Measurements from ENCODE around the gene LRP1-AS. TPM values are rescaled to one million over a fixed set of nuclear protein-coding genes. Genes with fewer than 3 reads are reported as not detected.

LRP1-AS gene
- total RNA-seq, 1 experiment from 2014 or later = not detected

DNA sequence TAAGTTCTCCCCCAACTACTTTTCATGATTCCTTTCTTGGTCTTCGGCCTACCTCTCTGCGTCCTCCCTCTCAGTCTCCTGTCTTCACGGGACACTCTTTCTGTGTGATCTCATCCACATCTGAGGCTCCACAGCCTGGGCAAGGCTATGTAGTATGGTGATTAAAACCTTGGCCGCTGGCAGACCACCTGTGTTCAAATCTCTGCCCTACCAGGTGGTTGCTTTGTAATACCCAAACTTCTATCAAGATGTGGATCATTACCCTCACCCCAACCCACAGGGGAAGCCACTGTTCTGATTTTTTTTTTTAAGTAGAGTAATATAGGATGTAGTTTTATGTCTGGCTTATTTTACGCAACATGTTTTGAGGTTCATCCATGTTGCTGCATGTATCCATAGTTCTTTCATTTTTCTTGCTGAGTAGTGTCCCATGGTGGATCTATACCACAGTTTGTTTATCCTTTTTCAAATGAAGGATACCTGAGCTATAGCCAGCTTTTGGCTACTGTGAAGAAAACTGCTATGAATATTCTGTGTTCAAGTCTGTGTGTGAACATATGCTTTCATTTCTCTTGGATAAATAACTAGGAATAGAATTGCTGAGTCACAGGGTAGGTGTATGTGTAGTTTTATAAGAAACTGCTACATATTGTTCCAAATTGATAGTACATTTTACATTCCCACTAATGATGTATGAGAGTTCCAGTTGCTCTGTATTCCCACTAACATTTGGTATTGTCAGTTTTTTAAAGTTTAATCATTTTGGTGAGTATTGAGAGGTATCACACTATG, 27.9 kb downstream of the LRP1-AS start:
- no peaks in the 10 kb centered on the region for H3K36me3 Mint-ChIP-seq (ENCODE audit: insufficient read depth, unreplicated experiment)
- ChIA-PET CTCF (interaction anchor here (0.7 to 19.4 kb wide), 7 partner anchors 7 to 125 kb away, joined by 3 to 530 read pairs (median 9); partner anchors contain the start of gene STAT6), POLR2A (no interaction called here)
- no peak for TF ChIP-seq CTCF (IDR thresholded peaks at IDR 0.05; ENCODE audit: unreplicated experiment)
- H3K9me3 Mint-ChIP-seq (ENCODE audit: unreplicated experiment) = no peaks in the 10 kb centered on the region
- H3K4me3 Mint-ChIP-seq (ENCODE audit: unreplicated experiment) = no peak overlapping the region
- H3K27ac Mint-ChIP-seq (ENCODE audit: low read depth, unreplicated experiment) = peak overlapping the region; percentile 3
- H3K4me1 Mint-ChIP-seq (ENCODE audit: insufficient read depth, unreplicated experiment) = peaks cover 18% of the 10 kb centered on the region
- no peaks in the 10 kb centered on the region for H3K27me3 Mint-ChIP-seq (ENCODE audit: insufficient read depth, unreplicated experiment)
- intact Hi-C loops (cut with micrococcal nuclease) = no loop called here
- no TSS peak for BruUV-seq (replicated peaks)
- no peak for DNase-seq (ENCODE audit: unreplicated experiment)

DNA sequence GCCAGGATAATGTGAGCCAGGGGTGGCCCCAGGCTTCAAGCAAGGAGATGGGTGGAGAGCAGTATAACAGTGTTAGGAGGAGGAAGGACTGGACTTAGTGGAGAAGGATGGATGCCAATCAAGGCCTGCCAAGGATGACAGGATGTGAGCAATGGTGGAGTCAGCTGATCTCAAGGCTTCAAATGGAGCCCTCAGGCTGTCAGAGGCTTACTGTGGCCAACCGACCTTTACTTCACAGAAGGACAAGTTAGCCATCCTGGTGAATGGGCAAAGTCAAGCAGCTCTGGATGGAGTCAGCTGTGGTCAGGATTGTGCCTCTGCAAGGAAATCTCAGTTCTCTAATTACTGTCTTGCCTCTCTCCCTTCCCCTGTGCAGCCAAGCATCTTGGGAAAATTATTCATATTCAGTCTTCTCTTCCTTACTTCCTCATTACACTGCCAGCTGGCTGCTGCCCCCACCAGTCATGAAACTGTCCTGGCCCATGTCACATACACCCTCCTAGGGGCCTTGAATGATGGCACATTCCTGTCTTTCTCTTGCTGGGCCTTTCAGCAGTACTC, 28.6 kb downstream of the LRP1-AS start:
- intact Hi-C loops (cut with micrococcal nuclease) = no loop called here
- ChIA-PET POLR2A (interaction anchor here (1.3 kb wide), 1 partner anchor 57 kb away, joined by 7 read pairs; no protein-coding TSS in a partner anchor), CTCF (interaction anchor here (1.0 to 19.4 kb wide), 4 partner anchors 8 to 124 kb away, joined by 3 to 530 read pairs (median 7); no protein-coding TSS in a partner anchor)
- BruUV-seq (replicated peaks) = no TSS peak
- Mint-ChIP-seq H3K36me3 (ENCODE audit: insufficient read depth, unreplicated experiment) (no peaks in the 10 kb centered on the region), H3K4me1 (ENCODE audit: insufficient read depth, unreplicated experiment) (peaks cover 18% of the 10 kb centered on the region), H3K9me3 (ENCODE audit: unreplicated experiment) (no peaks in the 10 kb centered on the region), H3K27me3 (ENCODE audit: insufficient read depth, unreplicated experiment) (no peaks in the 10 kb centered on the region), H3K4me3 (ENCODE audit: unreplicated experiment) (no peak overlapping the region), H3K27ac (ENCODE audit: low read depth, unreplicated experiment) (peak overlapping the region; percentile 3)
- TF ChIP-seq CTCF (IDR thresholded peaks at IDR 0.05; ENCODE audit: unreplicated experiment) = no peak
- DNase-seq (ENCODE audit: unreplicated experiment) = peak; percentile 68

DNA sequence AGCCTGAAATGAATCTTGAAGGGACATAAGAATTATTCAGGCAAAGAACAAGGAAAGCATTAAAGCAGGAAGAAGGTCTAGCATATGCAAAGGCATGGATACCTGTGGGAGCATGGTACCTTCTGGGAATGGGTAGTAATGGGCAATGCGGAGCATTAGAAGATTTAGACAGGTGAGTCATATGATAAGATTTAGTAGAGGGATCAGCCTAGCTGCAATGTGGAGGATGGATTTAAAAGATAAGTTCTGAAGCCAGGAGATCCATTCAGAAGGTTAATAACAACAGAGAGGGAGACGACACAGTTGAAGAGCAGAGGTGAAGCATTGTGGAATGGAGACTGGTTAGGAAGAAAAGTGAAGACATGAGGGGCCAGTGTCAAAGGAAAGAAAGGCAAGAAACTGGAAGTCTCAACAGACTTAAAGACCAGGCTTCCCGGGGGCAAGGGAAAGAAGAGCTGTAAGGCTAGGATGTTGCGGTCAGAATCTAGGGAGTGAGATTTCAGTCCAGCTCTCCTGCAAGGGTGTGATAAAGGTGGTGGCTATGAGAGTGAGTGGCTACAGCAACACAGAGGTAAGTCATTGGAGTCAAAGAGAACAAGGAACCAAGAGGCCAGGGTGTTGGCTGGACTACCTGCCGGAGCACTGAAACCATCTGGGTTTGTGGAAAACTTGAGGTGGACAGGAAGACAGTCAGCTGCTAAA, 30.7 kb downstream of the LRP1-AS start:
- Mint-ChIP-seq H3K4me1 (ENCODE audit: insufficient read depth, unreplicated experiment) (peaks cover 34% of the 10 kb centered on the region), H3K9me3 (ENCODE audit: unreplicated experiment) (no peaks in the 10 kb centered on the region), H3K4me3 (ENCODE audit: unreplicated experiment) (no peak overlapping the region), H3K27me3 (ENCODE audit: insufficient read depth, unreplicated experiment) (no peaks in the 10 kb centered on the region), H3K27ac (ENCODE audit: low read depth, unreplicated experiment) (no peak overlapping the region), H3K36me3 (ENCODE audit: insufficient read depth, unreplicated experiment) (peaks cover 8% of the 10 kb centered on the region)
- ChIA-PET CTCF (interaction anchor here (0.7 to 19.4 kb wide), 8 partner anchors 7 to 97 kb away, joined by 3 to 530 read pairs (median 6); no protein-coding TSS in a partner anchor), POLR2A (interaction anchor here (1.0 to 1.5 kb wide), 2 partner anchors 29 to 59 kb away, joined by 3 to 4 read pairs; no protein-coding TSS in a partner anchor)
- intact Hi-C loops (cut with micrococcal nuclease) = no loop called here
- DNase-seq (ENCODE audit: unreplicated experiment) = no peak
- no TSS peak for BruUV-seq (replicated peaks)
- no peak for TF ChIP-seq CTCF (IDR thresholded peaks at IDR 0.05; ENCODE audit: unreplicated experiment)

All from MCF 10A (cell line).